ENCODE measurements around the gene ENOX1.

ENOX1 gene

DNA sequence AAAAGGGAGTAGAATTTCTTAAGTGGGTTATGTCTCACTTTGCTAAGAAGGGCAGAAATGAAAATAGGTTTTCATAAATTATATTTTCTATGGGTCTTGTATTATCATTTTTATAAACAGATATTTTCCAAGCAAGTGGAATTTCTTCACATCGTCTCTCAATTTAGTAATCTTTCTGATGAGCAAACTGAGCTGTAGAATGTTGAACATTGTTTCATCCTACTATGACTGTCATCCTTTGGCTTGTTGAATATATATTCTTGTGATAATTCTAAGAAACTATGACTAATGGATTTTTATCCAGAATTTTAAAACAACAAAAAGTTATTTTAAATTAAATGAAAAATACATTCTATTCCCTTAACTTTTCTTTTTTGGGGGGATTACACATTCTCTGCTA, 313.8 kb downstream of the ENOX1 start:
- Histone ChIP-seq H3K27me3 (ENCODE audit: low read depth, low read length) (no peaks in the 10 kb centered on the region), H3K4me2 (ENCODE audit: low read length) (no peak overlapping the region), H3K4me1 (ENCODE audit: low read length) (peaks cover 16% of the 10 kb centered on the region), H3K79me2 (ENCODE audit: low read length) (no peaks in the 10 kb centered on the region), H3K27ac (ENCODE audit: low read length) (no peak overlapping the region), H3K36me3 (replicated peaks; ENCODE audit: low read depth, low read length) (no peaks in the 10 kb centered on the region), H2AFZ (ENCODE audit: low read depth, low read length) (no peak overlapping the region), H4K20me1 (ENCODE audit: insufficient read depth, low read length) (no peaks in the 10 kb centered on the region), H3K9me3 (ENCODE audit: insufficient read depth, low read length) (no peaks in the 10 kb centered on the region), H3K9ac (ENCODE audit: low read length) (no peak overlapping the region), H3K4me3 (ENCODE audit: low read length) (no peak overlapping the region)
- TF ChIP-seq, protein P1, sequence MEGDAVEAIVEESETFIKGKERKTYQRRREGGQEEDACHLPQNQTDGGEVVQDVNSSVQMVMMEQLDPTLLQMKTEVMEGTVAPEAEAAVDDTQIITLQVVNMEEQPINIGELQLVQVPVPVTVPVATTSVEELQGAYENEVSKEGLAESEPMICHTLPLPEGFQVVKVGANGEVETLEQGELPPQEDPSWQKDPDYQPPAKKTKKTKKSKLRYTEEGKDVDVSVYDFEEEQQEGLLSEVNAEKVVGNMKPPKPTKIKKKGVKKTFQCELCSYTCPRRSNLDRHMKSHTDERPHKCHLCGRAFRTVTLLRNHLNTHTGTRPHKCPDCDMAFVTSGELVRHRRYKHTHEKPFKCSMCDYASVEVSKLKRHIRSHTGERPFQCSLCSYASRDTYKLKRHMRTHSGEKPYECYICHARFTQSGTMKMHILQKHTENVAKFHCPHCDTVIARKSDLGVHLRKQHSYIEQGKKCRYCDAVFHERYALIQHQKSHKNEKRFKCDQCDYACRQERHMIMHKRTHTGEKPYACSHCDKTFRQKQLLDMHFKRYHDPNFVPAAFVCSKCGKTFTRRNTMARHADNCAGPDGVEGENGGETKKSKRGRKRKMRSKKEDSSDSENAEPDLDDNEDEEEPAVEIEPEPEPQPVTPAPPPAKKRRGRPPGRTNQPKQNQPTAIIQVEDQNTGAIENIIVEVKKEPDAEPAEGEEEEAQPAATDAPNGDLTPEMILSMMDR (IDR thresholded peaks at IDR 0.05; ENCODE audit: low read depth, low read length) = no peak
- TF ChIP-seq EZH2phosphoT487 (IDR thresholded peaks at IDR 0.05; ENCODE audit: low read depth) = no peak

DNA sequence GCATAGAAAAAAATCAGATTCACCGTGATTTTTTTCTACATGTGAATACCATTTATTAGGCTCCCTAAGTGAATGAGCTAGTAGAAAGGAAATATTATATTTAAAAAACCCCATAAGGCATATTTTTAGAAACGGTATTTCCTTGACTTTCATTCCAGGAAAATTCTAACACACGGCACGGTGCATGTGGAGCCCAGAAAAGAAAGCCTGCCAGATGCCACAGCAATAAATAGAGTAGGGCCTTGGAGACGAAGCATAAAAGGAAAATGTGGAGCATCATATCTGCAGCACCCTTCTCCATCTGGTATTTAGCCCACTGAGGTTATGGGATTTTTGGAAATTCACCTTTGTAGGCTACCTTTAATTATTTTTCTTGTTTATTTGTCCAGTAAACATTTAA, 314.4 kb downstream of the ENOX1 start:
- Histone ChIP-seq H3K27me3 (ENCODE audit: low read depth, low read length) (no peaks in the 10 kb centered on the region), H4K20me1 (ENCODE audit: insufficient read depth, low read length) (no peaks in the 10 kb centered on the region), H3K9me3 (ENCODE audit: insufficient read depth, low read length) (no peaks in the 10 kb centered on the region), H3K27ac (ENCODE audit: low read length) (no peak overlapping the region), H3K4me3 (ENCODE audit: low read length) (no peak overlapping the region), H2AFZ (ENCODE audit: low read depth, low read length) (no peak overlapping the region), H3K36me3 (replicated peaks; ENCODE audit: low read depth, low read length) (no peaks in the 10 kb centered on the region), H3K4me2 (ENCODE audit: low read length) (no peak overlapping the region), H3K4me1 (ENCODE audit: low read length) (peaks cover 9% of the 10 kb centered on the region), H3K79me2 (ENCODE audit: low read length) (no peaks in the 10 kb centered on the region), H3K9ac (ENCODE audit: low read length) (no peak overlapping the region)
- no peak for TF ChIP-seq EZH2phosphoT487 (IDR thresholded peaks at IDR 0.05; ENCODE audit: low read depth)
- TF ChIP-seq, protein P1 (IDR thresholded peaks at IDR 0.05; ENCODE audit: low read depth, low read length) = no peak

DNA sequence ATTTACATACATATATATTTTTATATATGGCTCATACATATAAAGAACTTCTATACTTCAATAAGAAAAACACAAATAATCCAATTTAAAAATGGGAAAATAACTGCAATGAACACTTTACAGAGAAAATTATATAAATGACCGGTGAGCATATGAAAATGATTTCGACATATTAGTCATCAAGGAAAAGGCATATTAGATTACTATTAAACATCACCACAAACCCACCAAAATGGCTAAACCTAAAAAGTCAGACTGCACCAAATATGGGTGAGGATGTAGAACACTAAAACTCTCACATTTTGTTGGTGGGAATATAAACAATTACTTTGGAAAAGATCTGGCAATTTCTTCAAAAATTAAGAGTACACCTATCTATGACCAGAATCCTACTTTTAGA, 316.2 kb downstream of the ENOX1 start:
- no peak overlapping the region for H3K4me3 ChIP-seq (ENCODE audit: low read length)
- H3K4me2 ChIP-seq (ENCODE audit: low read length) = no peak overlapping the region
- no peak overlapping the region for H3K27ac ChIP-seq (ENCODE audit: low read length)
- no peaks in the 10 kb centered on the region for H3K4me1 ChIP-seq (ENCODE audit: low read length)
- no peak overlapping the region for H3K9ac ChIP-seq (ENCODE audit: low read length)
- H3K79me2 ChIP-seq (ENCODE audit: low read length) = no peaks in the 10 kb centered on the region
- H3K36me3 ChIP-seq (replicated peaks; ENCODE audit: low read depth, low read length) = no peaks in the 10 kb centered on the region
- H2AFZ ChIP-seq (ENCODE audit: low read depth, low read length) = no peak overlapping the region
- no peaks in the 10 kb centered on the region for H3K27me3 ChIP-seq (ENCODE audit: low read depth, low read length)
- TF ChIP-seq EZH2phosphoT487 (IDR thresholded peaks at IDR 0.05; ENCODE audit: low read depth) = no peak
- TF ChIP-seq, protein P1 (IDR thresholded peaks at IDR 0.05; ENCODE audit: low read depth, low read length) = no peak
- H4K20me1 ChIP-seq (ENCODE audit: insufficient read depth, low read length) = no peaks in the 10 kb centered on the region
- H3K9me3 ChIP-seq (ENCODE audit: insufficient read depth, low read length) = no peaks in the 10 kb centered on the region

DNA sequence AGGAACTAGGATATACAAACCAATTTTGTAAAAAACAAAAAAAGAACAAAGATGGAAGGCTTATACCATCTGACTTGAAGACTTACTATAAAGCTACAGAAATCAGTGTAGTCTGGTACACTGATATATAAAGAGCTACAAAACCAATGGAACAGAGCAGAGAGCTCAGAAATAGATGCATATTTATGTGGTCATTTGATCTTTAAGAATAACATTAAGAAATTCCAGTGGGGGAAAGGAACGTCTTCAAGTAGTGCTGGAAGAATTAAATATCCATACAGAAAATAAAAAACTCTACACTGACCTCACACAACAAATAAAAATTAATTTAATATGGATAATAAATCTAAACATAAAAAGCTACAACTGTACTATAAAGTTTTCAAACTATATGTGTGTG, 317.0 kb downstream of the ENOX1 start:
- no peaks in the 10 kb centered on the region for H4K20me1 ChIP-seq (ENCODE audit: insufficient read depth, low read length)
- no peak overlapping the region for H2AFZ ChIP-seq (ENCODE audit: low read depth, low read length)
- no peaks in the 10 kb centered on the region for H3K9me3 ChIP-seq (ENCODE audit: insufficient read depth, low read length)
- no peak overlapping the region for H3K4me3 ChIP-seq (ENCODE audit: low read length)
- no peaks in the 10 kb centered on the region for H3K79me2 ChIP-seq (ENCODE audit: low read length)
- H3K4me1 ChIP-seq (ENCODE audit: low read length) = no peaks in the 10 kb centered on the region
- no peak overlapping the region for H3K27ac ChIP-seq (ENCODE audit: low read length)
- no peak overlapping the region for H3K4me2 ChIP-seq (ENCODE audit: low read length)
- H3K27me3 ChIP-seq (ENCODE audit: low read depth, low read length) = no peaks in the 10 kb centered on the region
- TF ChIP-seq, protein P1 (IDR thresholded peaks at IDR 0.05; ENCODE audit: low read depth, low read length) = no peak
- TF ChIP-seq EZH2phosphoT487 (IDR thresholded peaks at IDR 0.05; ENCODE audit: low read depth) = no peak
- H3K36me3 ChIP-seq (replicated peaks; ENCODE audit: low read depth, low read length) = no peaks in the 10 kb centered on the region
- no peak overlapping the region for H3K9ac ChIP-seq (ENCODE audit: low read length)
